ENCODE results near the gene PRR23E. TPM values are rescaled to one million over a fixed set of nuclear protein-coding genes. Genes with fewer than 3 reads are reported as not detected.

The PRR23E gene
- polyA plus RNA-seq, 1 donor from 2014 or later: not detected

- H3K27ac ChIP-seq (ENCODE audit: low read length): no peak overlapping the region
- no peak overlapping the region for H2AFZ ChIP-seq (ENCODE audit: low read depth, low read length)
- no peak overlapping the region for H3K4me2 ChIP-seq (ENCODE audit: low read length)
- H3K9ac ChIP-seq (ENCODE audit: low read length): no peak overlapping the region
- H4K20me1 ChIP-seq (ENCODE audit: insufficient read depth): no peaks in the 10 kb centered on the region
- TF ChIP-seq REST (IDR thresholded peaks at IDR 0.05; ENCODE audit: borderline replicate concordance) (no peak), MXI1 (conservative IDR thresholded peaks at IDR 0.05; ENCODE audit: poor library complexity, severe bottlenecking) (no peak), EP300 (conservative IDR thresholded peaks at IDR 0.05; ENCODE audit: poor library complexity, severe bottlenecking) (no peak), RAD21 (conservative IDR thresholded peaks at IDR 0.05) (no peak), EZH2 (IDR thresholded peaks at IDR 0.05; ENCODE audit: borderline replicate concordance, insufficient read depth, low read length, poor library complexity, severe bottlenecking) (no peak), CTCF (IDR thresholded peaks at IDR 0.05; ENCODE audit: poor library complexity, severe bottlenecking) (no peak)
- H3F3A ChIP-seq (ENCODE audit: insufficient read depth, low read length, poor library complexity, severe bottlenecking): no peaks in the 10 kb centered on the region
- H3K79me2 ChIP-seq (replicated peaks; ENCODE audit: insufficient read depth, low read length): no peaks in the 10 kb centered on the region
- no peaks in the 10 kb centered on the region for H3K27me3 ChIP-seq (ENCODE audit: insufficient read depth, low read depth, low read length)
- no peak overlapping the region for H3K4me3 ChIP-seq (ENCODE audit: low read length)
- no peaks in the 10 kb centered on the region for H3K9me2 ChIP-seq (ENCODE audit: insufficient read depth, low read length)
- H3K9me3 ChIP-seq (ENCODE audit: low read length): no peaks in the 10 kb centered on the region
- H3K36me3 ChIP-seq (ENCODE audit: insufficient read depth, low read length): no peaks in the 10 kb centered on the region
Observed at GRCh38 chr3:127221037-127221436, 28.1 kb downstream of the PRR23E start.

GRCh38 chr3:127221446-127222035 is 28.6 kb downstream of the PRR23E start:
- no peak overlapping the region for H2AFZ ChIP-seq (ENCODE audit: low read depth, low read length)
- H3K9me3 ChIP-seq (ENCODE audit: low read length): no peaks in the 10 kb centered on the region
- no peaks in the 10 kb centered on the region for H3K36me3 ChIP-seq (ENCODE audit: insufficient read depth, low read length)
- H3F3A ChIP-seq (ENCODE audit: insufficient read depth, low read length, poor library complexity, severe bottlenecking): no peaks in the 10 kb centered on the region
- H3K79me2 ChIP-seq (replicated peaks; ENCODE audit: insufficient read depth, low read length): no peaks in the 10 kb centered on the region
- no peaks in the 10 kb centered on the region for H3K9me2 ChIP-seq (ENCODE audit: insufficient read depth, low read length)
- H3K27me3 ChIP-seq (ENCODE audit: insufficient read depth, low read depth, low read length): no peaks in the 10 kb centered on the region
- no peak for TF ChIP-seq POLR2AphosphoS5 (IDR thresholded peaks at IDR 0.05)
- TF ChIP-seq SMC3 (conservative IDR thresholded peaks at IDR 0.05; ENCODE audit: poor library complexity): no peak
- TF ChIP-seq MXI1 (conservative IDR thresholded peaks at IDR 0.05; ENCODE audit: poor library complexity, severe bottlenecking): no peak
- no peak for TF ChIP-seq EP300 (conservative IDR thresholded peaks at IDR 0.05; ENCODE audit: poor library complexity, severe bottlenecking)
- no peak for TF ChIP-seq REST (IDR thresholded peaks at IDR 0.05; ENCODE audit: borderline replicate concordance)
- TF ChIP-seq CTCF (IDR thresholded peaks at IDR 0.05; ENCODE audit: poor library complexity, severe bottlenecking): no peak
- no peak for TF ChIP-seq RAD21 (conservative IDR thresholded peaks at IDR 0.05)
- no peak for TF ChIP-seq TAF1 (IDR thresholded peaks at IDR 0.05; ENCODE audit: low read depth)
- TF ChIP-seq EZH2 (IDR thresholded peaks at IDR 0.05; ENCODE audit: borderline replicate concordance, insufficient read depth, low read length, poor library complexity, severe bottlenecking): no peak
- H3K27ac ChIP-seq (ENCODE audit: low read length): no peak overlapping the region
- H3K9ac ChIP-seq (ENCODE audit: low read length): no peak overlapping the region
- no peak overlapping the region for H3K4me2 ChIP-seq (ENCODE audit: low read length)
- no peaks in the 10 kb centered on the region for H4K20me1 ChIP-seq (ENCODE audit: insufficient read depth)
- H3K4me3 ChIP-seq (ENCODE audit: low read length): no peak overlapping the region
